GM20431 (cell line): ENCODE data around the gene RD3L.

Source experiments
- in situ Hi-C: fragments of 300-500 bp; cut with MseI, MboI; formaldehyde crosslinking; loops from one replicate; pipeline ENCODE4 v1.15.0; 2020; ENCODE audit warnings: low sequenced_read_pairs; ENCODE audit not compliant: unreplicated experiment

The RD3L gene

GRCh38 chr14:103898204-103898603, 44.1 kb downstream of the RD3L start:
- in situ Hi-C loops = loop anchor here (10.0 kb wide), 1 partner anchor 93 kb away; no protein-coding TSS in a partner anchor

- in situ Hi-C loops = loop anchor here (10.0 kb wide), 1 partner anchor 93 kb away; no protein-coding TSS in a partner anchor
Observed at GRCh38 chr14:103897075-103897947, 45.0 kb downstream of the RD3L start.

- in situ Hi-C loops = loop anchor here (10.0 kb wide), 1 partner anchor 92 kb away; no protein-coding TSS in a partner anchor
Observed at GRCh38 chr14:103896578-103896977, 45.8 kb downstream of the RD3L start.

GRCh38 chr14:103894723-103895059, 47.6 kb downstream of the RD3L start:
- in situ Hi-C loops = loop anchor here (10.0 kb wide), 1 partner anchor 90 kb away; no protein-coding TSS in a partner anchor

- in situ Hi-C loops = loop anchor here (10.0 kb wide), 1 partner anchor 89 kb away; no protein-coding TSS in a partner anchor
Observed at GRCh38 chr14:103894034-103894722, 48.2 kb downstream of the RD3L start.

- in situ Hi-C loops = loop anchor here (10.0 kb wide), 1 partner anchor 87 kb away; no protein-coding TSS in a partner anchor
Observed at GRCh38 chr14:103892247-103892646, 50.1 kb downstream of the RD3L start.

GRCh38 chr14:103891667-103892215, 50.6 kb downstream of the RD3L start:
- in situ Hi-C loops = loop anchor here (10.0 kb wide), 1 partner anchor 87 kb away; no protein-coding TSS in a partner anchor

- in situ Hi-C loops = loop anchor here (10.0 kb wide), 1 partner anchor 86 kb away; no protein-coding TSS in a partner anchor
Observed at GRCh38 chr14:103890821-103891666, 51.3 kb downstream of the RD3L start.
